Loucy (cell line): ENCODE measurements around the gene TC2N.

Source experiments
- H2AFZ ChIP-seq: fragments of 200-600 bp; sonication (generic); 2 replicates; pipeline ENCODE4 v1.6.0; 2016; ENCODE audit warnings: antibody characterized with exemption, mild to moderate bottlenecking, low read length, moderate library complexity
- H3F3A ChIP-seq: fragments of 200-600 bp; 2 replicates; pipeline ENCODE4 v1.6.0; 2016; ENCODE audit warnings: antibody characterized with exemption, low read depth, mild to moderate bottlenecking
- H3K27me3 ChIP-seq: fragments of 200-600 bp; sonication (generic); 2 replicates; pipeline ENCODE4 v1.6.1; 2014; ENCODE audit warnings: low read length, mild to moderate bottlenecking; ENCODE audit not compliant: insufficient read depth, poor library complexity, severe bottlenecking
- H3K36me3 ChIP-seq: fragments of 200-600 bp; sonication (generic); 2 replicates; pipeline ENCODE4 v1.6.1; 2016; ENCODE audit warnings: low read length; ENCODE audit not compliant: insufficient read depth
- H3K4me1 ChIP-seq: fragments of 200-600 bp; sonication (generic); 2 replicates; pipeline ENCODE4 v1.5.1; 2014; ENCODE audit warnings: low read length, mild to moderate bottlenecking; ENCODE audit not compliant: insufficient read depth, poor library complexity, severe bottlenecking
- H3K4me2 ChIP-seq: fragments of 200-600 bp; sonication (generic); 2 replicates; pipeline ENCODE4 v1.6.0; 2014; ENCODE audit warnings: antibody characterized with exemption, low read length, low read depth, mild to moderate bottlenecking; ENCODE audit not compliant: poor library complexity, severe bottlenecking
- H3K4me3 ChIP-seq: fragments of 200-600 bp; sonication (generic); 2 replicates; pipeline ENCODE4 v1.5.1; 2014; ENCODE audit warnings: low read length, mild to moderate bottlenecking, mixed read lengths; ENCODE audit not compliant: poor library complexity, severe bottlenecking
- H3K79me2 ChIP-seq: fragments of 200-600 bp; sonication (generic); 2 replicates; pipeline ENCODE4 v1.6.1; 2014; ENCODE audit warnings: low read length; ENCODE audit not compliant: insufficient read depth
- H3K9ac ChIP-seq: fragments of 200-600 bp; sonication (generic); 2 replicates; pipeline ENCODE4 v1.6.0; 2014; ENCODE audit warnings: mild to moderate bottlenecking, low read depth, low read length, moderate library complexity; ENCODE audit not compliant: poor library complexity, severe bottlenecking
- H3K9me2 ChIP-seq: fragments of 200-600 bp; sonication (generic); replicated peaks from 2 replicates; pipeline ENCODE4 v1.6.1; 2016; ENCODE audit warnings: low read depth, low read length, mixed read lengths
- H3K9me3 ChIP-seq: fragments of 200-600 bp; sonication (generic); 2 replicates; pipeline ENCODE4 v1.6.1; 2014; ENCODE audit warnings: mild to moderate bottlenecking, antibody characterized with exemption, low read length, low read depth; ENCODE audit not compliant: insufficient read depth
- H4K20me1 ChIP-seq: fragments of 200-600 bp; sonication (generic); 2 replicates; pipeline ENCODE4 v1.6.0; 2014; ENCODE audit warnings: antibody characterized with exemption, low read length, mild to moderate bottlenecking; ENCODE audit not compliant: insufficient read depth, poor library complexity, severe bottlenecking
- CTCF ChIP-seq: fragments of 200-600 bp; sonication (generic); conservative IDR thresholded peaks from 2 replicates; pipeline ENCODE4 v1.5.1; 2014; ENCODE audit warnings: mild to moderate bottlenecking, antibody characterized with exemption, low read length
- EZH2phosphoT487 ChIP-seq: fragments of 200-600 bp; IDR thresholded peaks from 2 replicates; pipeline ENCODE4 v1.6.1; 2018; ENCODE audit warnings: antibody characterized with exemption, mild to moderate bottlenecking, moderate library complexity, borderline replicate concordance

Gene TC2N

DNA sequence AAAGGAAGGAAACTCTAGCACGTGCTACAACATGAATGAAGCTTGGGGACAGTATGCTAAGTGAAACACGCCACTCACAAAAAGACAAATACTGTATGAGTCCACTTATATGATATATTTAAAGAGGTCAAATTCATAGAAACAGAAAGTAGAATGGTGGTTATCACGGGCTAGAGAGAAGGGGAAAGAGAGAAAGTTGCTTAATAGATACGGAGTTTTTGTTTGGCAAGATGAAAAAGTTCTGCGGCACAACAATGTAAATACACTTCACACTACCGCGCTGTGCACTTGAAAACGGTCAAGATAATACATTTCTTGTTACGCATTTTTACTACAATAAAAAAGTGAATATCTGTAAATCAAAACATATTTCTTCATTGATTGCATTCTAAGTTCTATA is 42.9 kb upstream of the TC2N start:
- Histone ChIP-seq H3K4me2 (no peak overlapping the region), H4K20me1 (no peaks in the 10 kb centered on the region), H3K9me2 (no peaks in the 10 kb centered on the region), H3K9me3 (no peaks in the 10 kb centered on the region), H3F3A (no peaks in the 10 kb centered on the region), H3K27me3 (no peaks in the 10 kb centered on the region), H3K79me2 (no peaks in the 10 kb centered on the region), H3K4me3 (no peak overlapping the region), H3K9ac (no peak overlapping the region), H3K4me1 (no peaks in the 10 kb centered on the region), H3K36me3 (no peaks in the 10 kb centered on the region), H2AFZ (no peak overlapping the region)
- no peak for TF ChIP-seq EZH2phosphoT487
- TF ChIP-seq CTCF, result no peak

DNA sequence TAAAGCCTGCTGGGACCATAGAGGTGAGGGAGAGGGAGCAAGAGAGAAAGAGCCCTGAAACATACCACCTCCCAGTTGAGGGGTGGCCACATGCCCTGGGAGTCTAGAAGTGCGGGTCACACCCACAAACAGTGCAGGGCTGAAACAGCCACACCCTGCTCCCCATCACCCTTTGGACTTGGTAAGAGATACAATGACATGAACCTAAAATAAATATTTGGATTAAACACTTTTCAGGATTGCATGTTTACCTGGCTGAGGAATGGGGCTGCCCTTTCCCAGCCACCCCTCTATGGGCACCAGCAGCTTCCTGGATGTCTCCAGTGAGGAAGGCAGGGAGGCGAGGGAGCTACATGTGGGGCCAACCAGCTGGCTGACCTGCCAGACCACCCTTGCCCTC is 39.0 kb upstream of the TC2N start:
- Histone ChIP-seq H2AFZ (no peak overlapping the region), H3K4me3 (no peak overlapping the region), H3K79me2 (no peaks in the 10 kb centered on the region), H3K4me1 (no peaks in the 10 kb centered on the region), H3F3A (no peaks in the 10 kb centered on the region), H3K4me2 (no peak overlapping the region), H3K36me3 (no peaks in the 10 kb centered on the region), H3K9me3 (no peaks in the 10 kb centered on the region), H3K9me2 (no peaks in the 10 kb centered on the region), H4K20me1 (no peaks in the 10 kb centered on the region), H3K27me3 (no peaks in the 10 kb centered on the region), H3K9ac (no peak overlapping the region)
- TF ChIP-seq CTCF (no peak), EZH2phosphoT487 (no peak)

GRCh38 chr14:91904956-91905645 is 37.8 kb upstream of the TC2N start:
- no peak for TF ChIP-seq EZH2phosphoT487
- no peak for TF ChIP-seq CTCF
- Histone ChIP-seq H3K4me1 (no peaks in the 10 kb centered on the region), H3K9ac (no peak overlapping the region), H3F3A (no peaks in the 10 kb centered on the region), H3K4me3 (no peak overlapping the region), H3K4me2 (no peak overlapping the region), H3K9me3 (no peaks in the 10 kb centered on the region), H3K79me2 (no peaks in the 10 kb centered on the region), H2AFZ (no peak overlapping the region), H3K36me3 (no peaks in the 10 kb centered on the region), H3K27me3 (no peaks in the 10 kb centered on the region), H4K20me1 (no peaks in the 10 kb centered on the region), H3K9me2 (no peaks in the 10 kb centered on the region)
